HepG2 (cell line): ENCODE measurements around the gene PIK3R1. TPM values are rescaled to one million over a fixed set of nuclear protein-coding genes. Genes with fewer than 3 reads are reported as not detected.
A peak's percentile ranks its signal among the peaks of the same experiment; 100 is the strongest.

Experiments used
- AKAP8 ChIP-seq: sonication (generic); formaldehyde crosslinking; IDR thresholded peaks from 2 replicates; pipeline ENCODE4 v1.5.1; 2020; ENCODE audit warnings: mild to moderate bottlenecking, missing genetic modification reagents
- BRD4 ChIP-seq: sonication (generic); formaldehyde crosslinking; IDR thresholded peaks from 2 replicates; pipeline ENCODE4 v1.4.0; 2020; ENCODE audit warnings: missing genetic modification reagents
- CREM ChIP-seq, 2 experiments: sonication (generic) in 1 of 2; formaldehyde crosslinking in 1 of 2; IDR thresholded peaks; 2 replicates each; pipeline versions ENCODE4 v1.4.0 to v1.6.1; 2016 to 2020; ENCODE audit warnings: antibody characterized with exemption in 1 of 2, mild to moderate bottlenecking in 1 of 2, missing genetic modification reagents in 1 of 2
- FOSL2 ChIP-seq: sonication (generic); formaldehyde crosslinking; IDR thresholded peaks from 2 replicates; pipeline ENCODE4 v1.4.0; 2020; ENCODE audit warnings: missing genetic modification reagents
- HOXA9 ChIP-seq: sonication (generic); formaldehyde crosslinking; IDR thresholded peaks from 2 replicates; pipeline ENCODE4 v1.8.1; 2022; ENCODE audit warnings: missing genetic modification reagents, mild to moderate bottlenecking, moderate library complexity, borderline replicate concordance
- KLF15 ChIP-seq: sonication (generic); formaldehyde crosslinking; IDR thresholded peaks from 2 replicates; pipeline ENCODE4 v1.8.1; 2023; ENCODE audit warnings: borderline replicate concordance, mild to moderate bottlenecking, inconsistent platforms, missing genetic modification reagents, mixed read lengths
- MAF1 ChIP-seq: sonication (generic); formaldehyde crosslinking; IDR thresholded peaks from 2 replicates; pipeline ENCODE4 v1.5.0; 2020; ENCODE audit warnings: missing genetic modification reagents, borderline replicate concordance
- NCOA1 ChIP-seq: sonication (generic); formaldehyde crosslinking; IDR thresholded peaks from 2 replicates; pipeline ENCODE4 v1.9.0; 2021; ENCODE audit warnings: missing genetic modification reagents
- NR3C1 ChIP-seq: sonication (generic); formaldehyde crosslinking; IDR thresholded peaks from 2 replicates; pipeline ENCODE4 v1.4.0; 2020; ENCODE audit warnings: missing genetic modification reagents
- POLR2AphosphoS2 ChIP-seq: IDR thresholded peaks from 2 replicates; pipeline ENCODE4 v1.6.1; 2011; ENCODE audit warnings: low read depth, low read length, improper control_type of control experiment
- RBM22 ChIP-seq: fragments of 200-400 bp; formaldehyde crosslinking; optimal IDR thresholded peaks from 2 replicates; pipeline ENCODE3; 2017; ENCODE audit warnings: mild to moderate bottlenecking, low read length, moderate library complexity
- TAF15 ChIP-seq: fragments of 200-400 bp; formaldehyde crosslinking; IDR thresholded peaks from one replicate; pipeline ENCODE4 v1.6.1; 2018; ENCODE audit warnings: mild to moderate bottlenecking, low read depth, low read length; ENCODE audit not compliant: poor library complexity, severe bottlenecking
- TRIM24 ChIP-seq: sonication (generic); formaldehyde crosslinking; IDR thresholded peaks from 2 replicates; pipeline ENCODE4 v1.8.0; 2022; ENCODE audit warnings: mild to moderate bottlenecking, missing genetic modification reagents
- ZFP62 ChIP-seq: sonication (generic); formaldehyde crosslinking; IDR thresholded peaks from 2 replicates; pipeline ENCODE4 v1.4.0; 2020; ENCODE audit warnings: missing genetic modification reagents
- ZNF75D ChIP-seq: sonication (generic); formaldehyde crosslinking; IDR thresholded peaks from 2 replicates; pipeline ENCODE4 v1.8.1; 2023; ENCODE audit warnings: missing genetic modification reagents, mild to moderate bottlenecking, borderline replicate concordance
- ZNF766 ChIP-seq: sonication (generic); formaldehyde crosslinking; IDR thresholded peaks from 2 replicates; pipeline ENCODE4 v1.5.0; 2020; ENCODE audit warnings: missing genetic modification reagents, borderline replicate concordance
- ZNF83 ChIP-seq: sonication (generic); formaldehyde crosslinking; IDR thresholded peaks from 2 replicates; pipeline ENCODE4 v1.4.0; 2020; ENCODE audit warnings: missing genetic modification reagents, mild to moderate bottlenecking, borderline replicate concordance
- polyA plus RNA-seq, 8 experiments: library from polyadenylated mRNA; depleted of rRNA in 3 of 8; stranded (reverse) in 7 of 8; unstranded in 1 of 8; fragments of >200 nt; fragmentation: Illumina TruSeq in 4 of 8; extraction: Trizol in 4 of 8; gene quantifications; 2 replicates each; pipeline versions ENCODE4 v1.2.1 to v1.2.3, GENCODE V29; 2011 to 2016; ENCODE audit warnings: low read depth in 4 of 8, missing spikeins in 1 of 8, mixed read lengths in 1 of 8; ENCODE audit not compliant: insufficient read depth in 1 of 8
- total RNA-seq, 5 experiments: library from RNA; depleted of rRNA; stranded (reverse); fragments of >200 nt; fragmentation: Illumina TruSeq; extraction: Trizol; gene quantifications; 2 replicates each; pipeline ENCODE4 v1.2.3, GENCODE V29; 2016; ENCODE audit warnings: low read depth in 1 of 5
- TF ChIP-seq, protein P1 (sequence below), 2 experiments: sonication (generic) in 1 of 2; formaldehyde crosslinking in 1 of 2; IDR thresholded peaks; 2 replicates each; pipeline versions ENCODE4 v1.6.1 to v1.9.0; 2014 to 2022; ENCODE audit warnings: antibody characterized with exemption in 1 of 2, borderline replicate concordance in 1 of 2, inconsistent platforms in 1 of 2, low read depth in 1 of 2, missing genetic modification reagents in 1 of 2
- TF ChIP-seq, protein P2 (sequence below): sonication (generic); formaldehyde crosslinking; IDR thresholded peaks from 2 replicates; pipeline ENCODE4 v1.5.1; 2020; ENCODE audit warnings: missing genetic modification reagents, mild to moderate bottlenecking, borderline replicate concordance
- TF ChIP-seq, protein P3 (sequence below): sonication (generic); formaldehyde crosslinking; IDR thresholded peaks from 2 replicates; pipeline ENCODE4 v1.4.0; 2020; ENCODE audit warnings: mild to moderate bottlenecking, missing genetic modification reagents

The PIK3R1 gene
- total and polyA plus RNA-seq, 2 of the 13 experiments (the other 11 are each of a cell fraction or from before 2014, with no cell fraction given): 8.4 to 21.3 TPM

DNA sequence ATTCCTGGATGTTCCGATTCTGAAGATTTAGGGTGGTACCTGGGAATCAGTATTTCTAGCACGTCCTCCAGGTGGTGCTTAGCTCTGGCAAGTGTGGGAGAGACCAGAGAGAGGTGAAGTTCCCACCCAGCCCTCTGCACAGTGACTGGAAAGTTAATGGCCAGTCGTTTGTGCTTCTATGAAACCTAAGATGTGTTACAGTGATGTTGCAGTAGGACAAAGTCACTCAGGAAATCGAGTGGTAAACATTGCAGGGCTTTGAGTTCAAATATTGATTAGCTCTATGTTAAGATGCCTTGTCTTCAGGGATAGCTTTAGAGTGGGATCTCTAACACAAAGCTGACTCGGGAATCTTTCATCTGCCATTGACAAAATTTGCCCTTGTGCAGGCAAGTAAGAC is 55.6 kb downstream of the PIK3R1 start (continued):
- TF ChIP-seq, protein P1, sequence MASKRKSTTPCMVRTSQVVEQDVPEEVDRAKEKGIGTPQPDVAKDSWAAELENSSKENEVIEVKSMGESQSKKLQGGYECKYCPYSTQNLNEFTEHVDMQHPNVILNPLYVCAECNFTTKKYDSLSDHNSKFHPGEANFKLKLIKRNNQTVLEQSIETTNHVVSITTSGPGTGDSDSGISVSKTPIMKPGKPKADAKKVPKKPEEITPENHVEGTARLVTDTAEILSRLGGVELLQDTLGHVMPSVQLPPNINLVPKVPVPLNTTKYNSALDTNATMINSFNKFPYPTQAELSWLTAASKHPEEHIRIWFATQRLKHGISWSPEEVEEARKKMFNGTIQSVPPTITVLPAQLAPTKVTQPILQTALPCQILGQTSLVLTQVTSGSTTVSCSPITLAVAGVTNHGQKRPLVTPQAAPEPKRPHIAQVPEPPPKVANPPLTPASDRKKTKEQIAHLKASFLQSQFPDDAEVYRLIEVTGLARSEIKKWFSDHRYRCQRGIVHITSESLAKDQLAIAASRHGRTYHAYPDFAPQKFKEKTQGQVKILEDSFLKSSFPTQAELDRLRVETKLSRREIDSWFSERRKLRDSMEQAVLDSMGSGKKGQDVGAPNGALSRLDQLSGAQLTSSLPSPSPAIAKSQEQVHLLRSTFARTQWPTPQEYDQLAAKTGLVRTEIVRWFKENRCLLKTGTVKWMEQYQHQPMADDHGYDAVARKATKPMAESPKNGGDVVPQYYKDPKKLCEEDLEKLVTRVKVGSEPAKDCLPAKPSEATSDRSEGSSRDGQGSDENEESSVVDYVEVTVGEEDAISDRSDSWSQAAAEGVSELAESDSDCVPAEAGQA (IDR thresholded peaks at IDR 0.05; ENCODE audit: low read depth): no peak
- TF ChIP-seq, protein P1 (CRISPR knock-in tag; IDR thresholded peaks at IDR 0.05; ENCODE audit: borderline replicate concordance): no peak
- TF ChIP-seq ZNF766 (CRISPR knock-in tag) (no peak), AKAP8 (no peak), NR3C1 (no peak), NCOA1 (CRISPR knock-in tag) (no peak), POLR2AphosphoS2 (no peak), HOXA9 (CRISPR knock-in tag) (no peak), CREM (IDR thresholded peaks at IDR 0.05) (peak; percentile 69; the same call in 1 of the 2 replicates), CREM (CRISPR knock-in tag; IDR thresholded peaks at IDR 0.05) (no peak), KLF15 (CRISPR knock-in tag) (no peak), ZNF83 (CRISPR knock-in tag) (no peak), ZNF75D (no peak), FOSL2 (CRISPR knock-in tag) (no peak), ZFP62 (CRISPR knock-in tag) (no peak), RBM22 (no peak), BRD4 (no peak), TAF15 (no peak), TRIM24 (CRISPR knock-in tag) (no peak), MAF1 (CRISPR knock-in tag) (no peak)
- TF ChIP-seq, protein P2, sequence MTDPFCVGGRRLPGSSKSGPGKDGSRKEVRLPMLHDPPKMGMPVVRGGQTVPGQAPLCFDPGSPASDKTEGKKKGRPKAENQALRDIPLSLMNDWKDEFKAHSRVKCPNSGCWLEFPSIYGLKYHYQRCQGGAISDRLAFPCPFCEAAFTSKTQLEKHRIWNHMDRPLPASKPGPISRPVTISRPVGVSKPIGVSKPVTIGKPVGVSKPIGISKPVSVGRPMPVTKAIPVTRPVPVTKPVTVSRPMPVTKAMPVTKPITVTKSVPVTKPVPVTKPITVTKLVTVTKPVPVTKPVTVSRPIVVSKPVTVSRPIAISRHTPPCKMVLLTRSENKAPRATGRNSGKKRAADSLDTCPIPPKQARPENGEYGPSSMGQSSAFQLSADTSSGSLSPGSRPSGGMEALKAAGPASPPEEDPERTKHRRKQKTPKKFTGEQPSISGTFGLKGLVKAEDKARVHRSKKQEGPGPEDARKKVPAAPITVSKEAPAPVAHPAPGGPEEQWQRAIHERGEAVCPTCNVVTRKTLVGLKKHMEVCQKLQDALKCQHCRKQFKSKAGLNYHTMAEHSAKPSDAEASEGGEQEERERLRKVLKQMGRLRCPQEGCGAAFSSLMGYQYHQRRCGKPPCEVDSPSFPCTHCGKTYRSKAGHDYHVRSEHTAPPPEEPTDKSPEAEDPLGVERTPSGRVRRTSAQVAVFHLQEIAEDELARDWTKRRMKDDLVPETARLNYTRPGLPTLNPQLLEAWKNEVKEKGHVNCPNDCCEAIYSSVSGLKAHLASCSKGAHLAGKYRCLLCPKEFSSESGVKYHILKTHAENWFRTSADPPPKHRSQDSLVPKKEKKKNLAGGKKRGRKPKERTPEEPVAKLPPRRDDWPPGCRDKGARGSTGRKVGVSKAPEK (CRISPR knock-in tag): no peak
- TF ChIP-seq, protein P3, sequence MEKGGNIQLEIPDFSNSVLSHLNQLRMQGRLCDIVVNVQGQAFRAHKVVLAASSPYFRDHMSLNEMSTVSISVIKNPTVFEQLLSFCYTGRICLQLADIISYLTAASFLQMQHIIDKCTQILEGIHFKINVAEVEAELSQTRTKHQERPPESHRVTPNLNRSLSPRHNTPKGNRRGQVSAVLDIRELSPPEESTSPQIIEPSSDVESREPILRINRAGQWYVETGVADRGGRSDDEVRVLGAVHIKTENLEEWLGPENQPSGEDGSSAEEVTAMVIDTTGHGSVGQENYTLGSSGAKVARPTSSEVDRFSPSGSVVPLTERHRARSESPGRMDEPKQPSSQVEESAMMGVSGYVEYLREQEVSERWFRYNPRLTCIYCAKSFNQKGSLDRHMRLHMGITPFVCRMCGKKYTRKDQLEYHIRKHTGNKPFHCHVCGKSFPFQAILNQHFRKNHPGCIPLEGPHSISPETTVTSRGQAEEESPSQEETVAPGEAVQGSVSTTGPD: no peak
